Neural progenitor cell (in vitro differentiated cells): ENCODE measurements around the gene ATL2. TPM values are rescaled to one million over a fixed set of nuclear protein-coding genes. Genes with fewer than 3 reads are reported as not detected.

ENCODE experiments used
- DNase-seq: peaks from one replicate; pipeline ENCODE4 v3.0.0-alpha.2; 2016; ENCODE audit warnings: low spot score
- H2AFZ ChIP-seq: fragments of 200-600 bp; sonication (generic); replicated peaks from 2 replicates; pipeline ENCODE4 v1.6.1; 2016; ENCODE audit warnings: antibody characterized with exemption
- H3F3A ChIP-seq: fragments of 200-600 bp; sonication (generic); 2 replicates; pipeline ENCODE4 v1.6.1; 2016; ENCODE audit warnings: antibody characterized with exemption, low read depth
- H3K27ac ChIP-seq: fragments of 200-600 bp; sonication (generic); 2 replicates; pipeline ENCODE4 v1.5.1; 2016; ENCODE audit warnings: mild to moderate bottlenecking
- H3K27me3 ChIP-seq: fragments of 200-600 bp; sonication (generic); 2 replicates; pipeline ENCODE4 v1.6.1; 2016; ENCODE audit warnings: mild to moderate bottlenecking, moderate library complexity
- H3K36me3 ChIP-seq: fragments of 200-600 bp; sonication (generic); 2 replicates; pipeline ENCODE4 v1.5.1; 2016
- H3K4me1 ChIP-seq: fragments of 200-600 bp; sonication (generic); 2 replicates; pipeline ENCODE4 v1.6.1; 2016; ENCODE audit warnings: mixed run types
- H3K4me2 ChIP-seq: fragments of 200-600 bp; sonication (generic); 2 replicates; pipeline ENCODE4 v1.6.1; 2016
- H3K4me3 ChIP-seq: fragments of 200-600 bp; sonication (generic); 2 replicates; pipeline ENCODE4 v1.5.1; 2016
- H3K79me2 ChIP-seq: fragments of 200-600 bp; sonication (generic); 2 replicates; pipeline ENCODE4 v1.6.1; 2016; ENCODE audit warnings: low read depth
- H3K9ac ChIP-seq: fragments of 200-600 bp; sonication (generic); 2 replicates; pipeline ENCODE4 v1.6.1; 2016
- H3K9me3 ChIP-seq: fragments of 200-600 bp; sonication (generic); 2 replicates; pipeline ENCODE4 v1.5.1; 2016; ENCODE audit warnings: low read depth
- H4K20me1 ChIP-seq: fragments of 200-600 bp; sonication (generic); 2 replicates; pipeline ENCODE4 v1.6.1; 2016; ENCODE audit warnings: low read depth
- H3K27ac Mint-ChIP-seq: 3 replicates; pipeline ENCODE4 v1.8.0; 2021; ENCODE audit warnings: mixed read lengths
- H3K27me3 Mint-ChIP-seq: 2 replicates; pipeline ENCODE4 v1.8.0; 2022; ENCODE audit warnings: low read depth, mild to moderate bottlenecking, inconsistent platforms, moderate library complexity, mixed read lengths; ENCODE audit not compliant: insufficient read depth
- H3K36me3 Mint-ChIP-seq: 3 replicates; pipeline ENCODE4 v1.8.0; 2021; ENCODE audit warnings: mixed read lengths
- H3K4me1 Mint-ChIP-seq: 3 replicates; pipeline ENCODE4 v1.8.0; 2021; ENCODE audit warnings: mixed read lengths
- H3K4me3 Mint-ChIP-seq: 3 replicates; pipeline ENCODE4 v1.8.0; 2021; ENCODE audit warnings: mild to moderate bottlenecking, moderate library complexity, mixed read lengths
- H3K9me3 Mint-ChIP-seq: 3 replicates; pipeline ENCODE4 v1.8.0; 2020; ENCODE audit warnings: mixed read lengths
- CTCF ChIP-seq: fragments of 200-600 bp; sonication (generic); IDR thresholded peaks from 2 replicates; pipeline ENCODE4 v1.5.1; 2017; ENCODE audit warnings: antibody characterized with exemption, mild to moderate bottlenecking
- EZH2 ChIP-seq: fragments of 200-600 bp; sonication (generic); IDR thresholded peaks from 2 replicates; pipeline ENCODE4 v1.6.1; 2017; ENCODE audit warnings: antibody characterized with exemption, mild to moderate bottlenecking, moderate library complexity
- EZH2phosphoT487 ChIP-seq: fragments of 200-600 bp; sonication (generic); IDR thresholded peaks from 2 replicates; pipeline ENCODE4 v1.6.1; 2017; ENCODE audit warnings: antibody characterized with exemption
- total RNA-seq: library from RNA; depleted of rRNA; stranded (reverse); fragments of >200 nt; gene quantifications from 2 replicates; pipeline ENCODE4 v1.2.3, GENCODE V29; 2015; ENCODE audit warnings: low replicate concordance

The ATL2 gene
- total RNA-seq, 1 donor from 2014 or later, result 203 TPM

GRCh38 chr2:38251940-38252339, 125.1 kb downstream of the ATL2 start:
- no peak overlapping the region for H3K4me2 ChIP-seq
- H3K4me1 Mint-ChIP-seq, result peaks cover 7% of the 10 kb centered on the region
- H3K27ac ChIP-seq, result no peak overlapping the region
- H3K36me3 Mint-ChIP-seq, result no peaks in the 10 kb centered on the region
- peaks cover 4% of the 10 kb centered on the region for H3K4me1 ChIP-seq
- no peak overlapping the region for H3K4me3 ChIP-seq
- H3K27me3 ChIP-seq, result no peaks in the 10 kb centered on the region
- H3K79me2 ChIP-seq, result no peaks in the 10 kb centered on the region
- H3F3A ChIP-seq, result no peaks in the 10 kb centered on the region
- no peak overlapping the region for H3K9ac ChIP-seq
- TF ChIP-seq EZH2phosphoT487, result no peak
- TF ChIP-seq CTCF, result no peak
- no peak for TF ChIP-seq EZH2
- peaks cover 8% of the 10 kb centered on the region for H3K27me3 Mint-ChIP-seq
- H2AFZ ChIP-seq, result no peak overlapping the region
- no peak overlapping the region for H3K4me3 Mint-ChIP-seq
- no peaks in the 10 kb centered on the region for H3K36me3 ChIP-seq
- no peak for DNase-seq
- H3K27ac Mint-ChIP-seq, result no peak overlapping the region
- no peaks in the 10 kb centered on the region for H4K20me1 ChIP-seq
- H3K9me3 ChIP-seq, result no peaks in the 10 kb centered on the region
- H3K9me3 Mint-ChIP-seq, result peaks cover 3% of the 10 kb centered on the region

DNA sequence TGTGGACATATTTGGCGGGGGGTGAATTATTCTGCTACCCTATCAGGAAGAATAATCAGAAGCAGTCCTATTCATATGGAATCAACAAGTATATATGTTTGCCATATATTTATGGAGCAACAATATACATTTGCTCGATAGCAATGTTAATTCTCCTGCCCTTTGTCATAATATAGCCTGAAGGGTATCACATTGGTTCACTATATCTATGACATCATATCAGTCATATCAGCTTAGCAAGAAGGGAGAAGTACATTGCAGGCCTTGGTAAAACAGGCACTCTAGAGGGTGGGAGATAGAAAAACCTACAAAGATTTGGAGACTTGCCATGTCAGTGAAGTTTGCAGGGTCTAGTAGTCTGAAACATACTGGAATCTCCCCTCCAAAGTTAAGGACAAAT, 128.4 kb downstream of the ATL2 start:
- no peak for DNase-seq
- H3K9me3 ChIP-seq, result no peaks in the 10 kb centered on the region
- Mint-ChIP-seq H3K27me3 (peaks cover 8% of the 10 kb centered on the region), H3K4me1 (peaks cover 13% of the 10 kb centered on the region), H3K36me3 (no peaks in the 10 kb centered on the region), H3K27ac (no peak overlapping the region), H3K4me3 (no peak overlapping the region), H3K9me3 (peaks cover 3% of the 10 kb centered on the region)
- no peak for TF ChIP-seq EZH2phosphoT487
- TF ChIP-seq CTCF, result no peak
- H3F3A ChIP-seq, result no peaks in the 10 kb centered on the region
- H3K4me1 ChIP-seq, result peaks cover 4% of the 10 kb centered on the region
- H2AFZ ChIP-seq, result no peak overlapping the region
- H3K27ac ChIP-seq, result no peak overlapping the region
- no peak overlapping the region for H3K4me3 ChIP-seq
- no peaks in the 10 kb centered on the region for H3K79me2 ChIP-seq
- no peaks in the 10 kb centered on the region for H3K27me3 ChIP-seq
- H3K9ac ChIP-seq, result no peak overlapping the region
- H4K20me1 ChIP-seq, result no peaks in the 10 kb centered on the region
- H3K4me2 ChIP-seq, result no peak overlapping the region
- H3K36me3 ChIP-seq, result no peaks in the 10 kb centered on the region

DNA sequence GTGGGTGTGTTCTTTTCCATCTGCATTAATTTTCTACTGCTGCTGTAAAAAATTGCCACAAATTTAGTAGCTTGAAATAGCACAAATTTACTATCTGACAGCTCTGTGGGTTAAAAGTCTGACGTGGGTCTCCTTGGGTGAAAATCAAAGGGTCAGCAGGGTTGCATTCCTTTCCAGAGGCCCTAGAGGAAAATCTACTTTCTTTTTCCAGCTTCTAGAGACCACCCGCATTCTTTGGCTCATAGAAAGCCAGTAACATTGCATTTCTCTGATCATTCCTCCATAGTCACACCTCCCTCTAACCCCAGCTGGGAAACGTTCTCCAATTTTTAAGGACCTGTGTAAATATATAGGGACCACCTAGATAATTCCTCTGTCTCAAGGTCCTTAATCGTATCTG, 128.8 kb downstream of the ATL2 start:
- Histone ChIP-seq H3K4me1 (peaks cover 4% of the 10 kb centered on the region), H3K79me2 (no peaks in the 10 kb centered on the region), H3K9ac (no peak overlapping the region), H3F3A (no peaks in the 10 kb centered on the region), H3K27me3 (no peaks in the 10 kb centered on the region), H2AFZ (no peak overlapping the region), H4K20me1 (no peaks in the 10 kb centered on the region), H3K4me2 (no peak overlapping the region), H3K36me3 (no peaks in the 10 kb centered on the region), H3K27ac (no peak overlapping the region), H3K9me3 (no peaks in the 10 kb centered on the region), H3K4me3 (no peak overlapping the region)
- Mint-ChIP-seq H3K36me3 (no peaks in the 10 kb centered on the region), H3K9me3 (peaks cover 3% of the 10 kb centered on the region), H3K4me1 (peaks cover 13% of the 10 kb centered on the region), H3K27ac (no peak overlapping the region), H3K27me3 (peaks cover 8% of the 10 kb centered on the region), H3K4me3 (no peak overlapping the region)
- TF ChIP-seq EZH2 (no peak), CTCF (no peak), EZH2phosphoT487 (no peak)
- DNase-seq, result peak; percentile 4

GRCh38 chr2:38246105-38246504, 131.0 kb downstream of the ATL2 start:
- Histone ChIP-seq H3K9me3 (no peaks in the 10 kb centered on the region), H3K36me3 (no peaks in the 10 kb centered on the region), H3K27me3 (no peaks in the 10 kb centered on the region), H3K4me1 (peaks cover 4% of the 10 kb centered on the region), H2AFZ (no peak overlapping the region), H3K4me3 (no peak overlapping the region), H3K9ac (no peak overlapping the region), H3K79me2 (no peaks in the 10 kb centered on the region), H3F3A (no peaks in the 10 kb centered on the region), H3K4me2 (no peak overlapping the region), H4K20me1 (no peaks in the 10 kb centered on the region), H3K27ac (no peak overlapping the region)
- peaks cover 5% of the 10 kb centered on the region for H3K27me3 Mint-ChIP-seq
- H3K4me3 Mint-ChIP-seq, result no peak overlapping the region
- H3K4me1 Mint-ChIP-seq, result peaks cover 13% of the 10 kb centered on the region
- TF ChIP-seq EZH2 (no peak), CTCF (no peak), EZH2phosphoT487 (no peak)
- peaks cover 3% of the 10 kb centered on the region for H3K9me3 Mint-ChIP-seq
- DNase-seq, result no peak
- no peaks in the 10 kb centered on the region for H3K36me3 Mint-ChIP-seq
- no peak overlapping the region for H3K27ac Mint-ChIP-seq
